SHP77 (cell line): ENCODE results near the gene HOXC12.

Experiments used
- DNase-seq, 2 experiments: peaks; one replicate each; lab custom pipeline; 2025; lab: John Stamatoyannopoulos, UW

HOXC12 gene

DNA sequence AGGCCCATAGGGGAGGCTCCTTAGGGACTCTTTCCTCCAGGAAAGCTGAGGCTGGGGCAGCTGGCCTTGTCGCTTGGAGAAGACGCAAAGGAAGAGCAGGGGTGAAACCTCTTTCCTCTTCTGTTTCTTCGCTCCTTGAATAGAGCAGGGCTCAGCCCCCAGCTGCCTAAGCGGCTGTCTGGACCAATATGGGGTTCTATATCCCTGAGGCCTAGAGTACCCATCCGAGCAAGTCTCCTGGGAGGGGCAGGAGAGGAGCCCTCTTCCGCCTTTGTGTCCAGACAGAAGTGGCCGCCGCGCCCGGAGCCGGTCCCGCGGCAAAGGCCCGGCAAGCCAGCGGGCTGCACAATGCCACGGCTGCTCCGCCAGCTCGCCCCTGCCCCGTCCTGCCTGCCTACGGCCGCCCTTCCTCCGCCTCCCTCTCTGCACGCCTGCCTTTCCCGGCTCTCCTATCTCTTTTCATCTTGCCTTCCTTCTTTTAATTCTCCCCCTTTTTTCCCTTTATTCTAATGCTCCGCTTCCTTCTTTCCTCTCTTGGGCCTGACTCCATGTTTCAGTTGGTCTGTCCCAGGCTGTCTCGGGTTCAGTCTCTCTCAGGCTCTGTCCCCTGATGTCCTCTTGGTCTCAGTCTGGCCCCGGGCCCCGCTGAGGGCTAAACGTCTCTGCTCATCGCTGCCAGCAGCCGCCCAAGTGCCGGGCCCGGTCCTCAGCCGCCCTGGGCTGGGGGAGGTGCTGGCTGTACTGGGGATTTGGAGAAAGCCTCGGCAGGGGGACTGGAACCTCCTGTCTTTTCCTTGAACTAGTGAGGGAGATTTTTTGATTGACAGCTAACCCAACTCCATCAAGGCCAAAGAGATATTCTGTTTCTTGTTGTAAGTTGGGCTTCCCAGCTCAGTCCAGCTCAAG is 42.8 kb downstream of the HOXC12 start:
- DNase-seq = no peak

DNA sequence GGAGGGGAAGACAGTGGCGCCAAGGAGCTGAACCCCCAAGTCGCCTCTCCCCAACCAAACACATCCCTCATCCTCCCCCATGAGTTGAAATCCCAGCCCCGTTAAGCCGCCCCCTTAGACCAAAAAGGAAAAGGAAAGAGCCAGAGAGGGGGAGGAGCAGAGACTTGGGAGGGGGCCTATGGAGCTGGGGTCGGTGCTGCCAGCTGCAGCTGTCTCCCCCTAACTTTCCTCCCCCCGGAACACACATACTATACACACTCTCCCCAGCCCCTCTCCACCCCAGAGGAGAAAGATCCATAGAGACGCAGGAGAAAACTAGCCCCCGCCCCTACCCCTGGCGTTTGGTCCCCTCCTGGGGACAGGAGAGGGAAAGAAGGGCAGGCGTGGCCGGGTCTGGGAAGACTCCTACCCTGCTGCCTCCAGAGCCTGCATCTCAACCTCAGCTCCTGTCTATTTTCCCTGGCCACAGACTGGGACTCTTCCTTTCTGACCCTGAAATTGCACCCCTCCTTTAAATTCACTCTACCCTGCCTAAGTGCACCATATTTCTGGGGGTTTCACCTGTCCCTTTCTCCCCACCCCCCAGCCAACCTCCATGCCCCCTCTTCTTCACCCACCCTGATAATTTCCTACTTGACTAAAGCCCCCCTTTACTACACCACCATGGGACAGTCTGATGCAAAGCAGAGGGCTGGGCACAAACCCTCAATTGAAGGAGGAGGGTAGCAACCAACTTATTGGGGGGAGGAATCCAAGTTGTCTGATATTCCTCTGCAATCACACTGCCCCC is 43.6 kb downstream of the HOXC12 start:
- DNase-seq = no peak

DNA sequence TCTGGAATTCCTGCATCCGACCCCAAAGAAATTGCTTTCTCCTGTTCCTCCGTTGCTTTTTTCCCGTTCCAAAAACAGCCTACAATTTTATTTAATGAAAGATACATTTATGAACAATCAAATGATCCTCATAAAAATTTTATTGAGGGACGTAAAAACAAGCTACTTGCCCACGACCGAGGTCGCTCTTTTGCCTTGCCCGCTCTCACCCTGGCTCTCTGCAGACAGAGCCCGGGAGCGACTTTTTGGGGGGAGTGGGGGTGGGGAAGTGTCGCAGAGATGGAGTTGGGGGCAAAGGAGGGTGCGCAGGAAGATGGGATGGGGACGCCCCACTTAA is 44.2 kb downstream of the HOXC12 start:
- no peak for DNase-seq

DNA sequence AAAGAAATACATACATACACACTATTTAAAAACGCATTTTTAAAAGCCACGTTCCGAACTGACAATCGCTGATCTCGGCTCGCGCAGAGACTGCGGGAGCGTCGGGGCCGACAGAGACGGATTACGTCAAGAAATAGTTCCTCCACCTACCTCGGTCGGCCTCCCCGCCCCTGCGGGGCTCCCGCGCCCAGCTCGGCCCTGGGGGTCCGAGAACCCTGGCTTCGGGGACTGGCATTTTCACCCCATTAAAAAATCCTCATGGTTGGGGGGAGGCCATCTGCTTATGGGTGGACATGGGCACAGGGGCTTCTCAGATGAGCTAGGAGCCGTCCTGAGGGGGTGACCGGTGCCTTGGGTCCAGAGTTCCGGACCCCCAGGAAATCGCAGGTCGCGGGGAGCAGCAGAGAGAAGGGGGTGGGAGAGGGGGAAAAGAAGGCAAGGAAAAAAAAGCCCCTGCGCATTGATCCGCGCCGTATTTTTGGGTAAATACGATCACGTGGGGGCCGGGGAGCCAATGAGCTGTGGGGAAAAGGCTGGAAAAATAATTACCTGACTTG is 44.9 kb downstream of the HOXC12 start:
- no peak for DNase-seq

DNA sequence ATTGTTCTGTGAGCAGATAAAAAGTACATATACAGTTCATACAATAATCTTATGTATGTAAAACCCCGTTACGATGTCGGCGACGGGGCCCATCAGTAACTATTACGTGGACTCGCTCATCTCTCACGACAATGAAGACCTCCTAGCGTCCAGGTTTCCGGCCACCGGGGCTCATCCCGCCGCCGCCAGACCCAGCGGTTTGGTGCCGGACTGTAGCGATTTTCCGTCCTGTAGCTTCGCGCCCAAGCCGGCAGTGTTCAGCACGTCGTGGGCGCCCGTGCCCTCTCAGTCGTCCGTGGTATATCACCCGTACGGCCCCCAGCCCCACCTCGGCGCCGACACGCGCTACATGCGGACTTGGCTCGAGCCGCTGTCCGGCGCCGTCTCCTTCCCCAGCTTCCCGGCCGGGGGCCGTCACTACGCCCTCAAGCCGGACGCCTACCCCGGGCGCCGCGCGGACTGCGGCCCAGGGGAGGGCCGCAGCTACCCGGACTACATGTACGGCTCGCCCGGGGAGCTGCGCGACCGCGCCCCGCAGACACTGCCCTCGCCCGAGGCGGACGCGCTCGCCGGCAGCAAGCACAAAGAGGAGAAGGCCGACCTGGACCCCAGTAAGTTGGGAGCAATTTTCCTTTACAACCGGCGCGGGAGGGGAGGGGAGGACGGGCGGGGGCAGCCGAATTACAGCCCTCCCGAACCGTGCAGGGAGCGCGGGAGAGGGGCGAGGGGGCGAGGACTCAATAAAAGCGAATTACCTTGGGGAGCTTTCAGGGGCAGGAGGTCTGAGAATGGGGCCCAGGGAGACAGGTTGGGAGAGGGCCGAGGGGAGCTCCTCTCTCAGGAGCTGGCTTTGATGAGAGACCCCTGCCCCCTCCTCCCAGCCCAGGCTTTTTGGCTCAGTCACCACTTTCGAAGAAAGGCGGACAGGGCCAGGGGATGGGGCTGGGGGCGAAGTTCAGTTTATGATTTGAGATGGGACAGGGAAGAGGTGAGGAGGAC is 45.7 kb downstream of the HOXC12 start, which contains the start of gene HOXC9:
Gene HOXC9 (plus strand): TSS at position 46 of the 999 bp plus-strand sequence. CDS start 28 bp downstream, at position 74.
- no peak for DNase-seq

DNA sequence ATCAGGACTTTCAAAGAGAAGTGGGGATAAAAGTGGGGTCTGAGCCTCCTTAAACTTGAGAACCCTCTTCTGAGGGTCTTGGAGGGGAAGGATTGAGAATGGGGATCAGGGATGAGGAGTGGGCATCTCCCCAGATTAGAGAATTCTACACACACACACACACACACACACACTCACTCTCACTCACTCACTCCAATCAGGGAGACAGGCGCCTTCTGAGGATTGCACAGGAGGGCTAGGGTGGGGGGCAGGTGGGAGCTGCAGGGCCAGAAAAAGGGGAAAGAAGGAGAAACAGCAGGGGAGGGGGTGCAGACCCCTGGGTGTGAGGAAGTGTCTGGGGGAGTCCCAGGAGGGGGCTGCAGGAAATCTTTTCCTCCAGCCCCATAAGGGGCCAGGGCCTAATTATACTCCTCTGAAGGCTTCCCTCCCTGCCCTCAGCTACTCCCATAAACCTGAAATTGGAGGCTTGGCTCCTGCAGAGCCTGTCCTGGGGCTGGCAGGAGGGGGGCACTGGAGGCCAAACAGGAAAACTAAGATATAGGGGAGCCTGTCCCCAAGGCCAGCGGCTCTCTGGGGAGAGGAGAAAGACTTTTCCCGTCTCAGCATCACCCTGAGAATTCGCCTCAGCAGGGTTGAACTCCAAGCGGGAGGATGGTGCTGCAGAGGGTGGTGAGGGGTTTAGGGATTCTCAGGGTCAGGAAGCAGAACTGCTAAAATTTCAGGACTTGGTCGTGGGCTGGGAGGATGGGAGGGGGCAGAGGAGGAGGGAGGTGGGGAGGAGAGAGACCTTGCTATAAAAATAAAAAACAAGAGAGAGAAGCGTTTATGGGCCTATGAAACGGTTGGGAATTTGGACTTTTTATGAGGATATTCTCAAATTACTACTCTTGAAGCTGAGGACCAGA is 46.8 kb downstream of the HOXC12 start:
- DNase-seq = no peak

DNA sequence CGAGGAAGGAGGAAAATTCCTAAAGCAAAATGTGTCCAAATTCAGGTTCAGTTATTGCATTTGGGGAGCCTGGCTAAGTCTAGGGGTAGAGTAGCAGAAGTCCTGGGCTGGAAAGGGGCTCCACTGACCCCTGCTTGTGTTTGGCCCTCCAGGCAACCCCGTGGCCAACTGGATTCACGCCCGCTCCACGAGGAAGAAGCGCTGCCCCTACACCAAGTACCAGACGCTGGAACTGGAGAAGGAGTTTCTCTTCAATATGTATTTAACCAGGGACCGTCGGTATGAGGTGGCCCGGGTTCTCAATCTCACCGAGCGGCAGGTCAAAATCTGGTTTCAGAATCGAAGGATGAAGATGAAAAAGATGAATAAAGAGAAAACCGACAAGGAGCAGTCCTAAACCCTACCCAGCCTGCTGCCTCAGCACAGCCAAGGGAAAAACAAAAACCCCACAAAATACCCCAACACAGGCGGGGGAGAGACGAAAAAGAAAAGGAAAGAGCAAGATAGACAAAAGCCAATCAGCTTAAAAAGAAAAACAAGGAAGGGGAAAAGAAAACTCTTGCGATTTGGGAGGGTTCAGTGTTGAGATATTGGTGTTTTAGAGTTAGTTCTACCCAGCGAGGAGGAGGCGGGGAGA is 47.7 kb downstream of the HOXC12 start:
- no peak for DNase-seq

DNA sequence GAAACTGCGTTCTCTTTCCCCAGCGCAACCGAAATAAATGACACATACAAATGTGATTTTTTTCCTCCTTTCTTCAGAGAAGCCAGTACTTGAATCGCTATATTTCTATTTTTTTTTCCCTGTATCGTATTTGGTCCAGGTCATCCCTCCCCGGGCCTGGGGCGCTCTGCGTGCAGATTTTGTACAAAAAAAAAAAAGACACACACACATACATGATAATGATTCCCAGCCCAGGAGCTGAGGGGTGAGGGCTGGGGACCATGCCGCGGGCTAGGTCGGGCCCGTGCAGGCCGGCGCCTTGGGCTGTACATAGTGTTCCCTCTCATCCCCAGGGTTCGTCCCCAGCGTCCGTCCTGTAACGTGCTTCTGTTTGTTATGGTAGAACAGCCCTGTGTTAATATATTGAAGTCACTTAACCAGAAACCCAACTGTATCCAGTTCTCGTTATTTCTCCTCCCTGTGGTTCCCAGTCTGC is 48.2 kb downstream of the HOXC12 start:
- no peak for DNase-seq

DNA sequence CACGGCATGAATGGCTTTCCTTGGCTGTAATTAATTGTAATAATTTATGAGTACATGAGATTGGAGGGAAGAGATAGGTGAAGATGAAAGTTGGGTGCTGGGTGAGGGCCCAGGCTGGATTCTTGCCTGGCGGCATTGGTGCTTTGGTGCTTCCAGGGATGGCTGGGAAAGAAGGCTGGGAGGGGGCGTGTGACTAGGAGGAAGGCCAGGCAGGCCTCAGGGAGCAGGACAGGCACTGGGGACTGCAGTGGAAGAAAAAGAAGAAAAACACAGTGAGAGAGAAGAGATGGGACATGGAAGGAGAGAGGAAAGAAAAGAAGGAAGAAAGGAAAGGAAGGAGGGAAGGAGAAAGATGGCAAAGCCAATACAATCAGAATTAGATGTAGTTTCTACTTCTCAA is 48.9 kb downstream of the HOXC12 start:
- DNase-seq = no peak

DNA sequence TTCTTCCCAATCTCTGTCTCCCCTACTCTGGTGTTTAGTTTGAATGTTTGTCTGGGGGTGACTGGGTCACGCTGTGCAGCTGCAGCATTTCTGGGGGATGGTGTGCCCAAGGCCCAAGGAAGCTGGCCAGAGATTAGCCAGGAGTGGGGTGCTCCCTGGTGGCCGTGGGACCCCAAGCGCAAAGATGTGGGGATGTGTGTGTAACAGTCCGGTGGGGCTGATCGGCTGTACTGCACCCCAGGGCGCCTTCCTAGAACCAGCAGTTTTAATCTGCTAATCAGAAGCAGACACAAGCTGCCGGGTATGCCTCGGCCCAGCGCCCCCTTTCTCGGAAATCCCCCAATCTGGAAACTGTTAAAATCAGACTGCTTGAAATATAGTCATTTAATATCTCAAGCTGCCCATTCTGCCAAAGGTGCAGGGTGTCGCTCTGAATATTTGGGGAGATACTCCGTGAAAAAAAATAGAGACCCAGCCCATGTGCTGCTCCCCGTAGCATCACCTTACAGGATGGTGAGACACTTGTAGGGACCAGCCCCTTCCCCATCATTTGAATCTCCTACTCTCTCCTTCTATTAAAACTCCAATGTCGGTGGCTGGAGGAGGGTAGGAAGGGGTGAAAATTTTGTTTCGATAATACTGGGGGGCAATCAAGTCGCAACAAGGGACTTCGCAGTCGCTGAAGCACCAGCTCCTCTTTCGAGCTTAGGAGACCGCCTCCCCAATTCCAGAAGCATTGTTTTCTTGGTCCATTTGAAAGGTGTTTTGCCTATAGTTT is 49.5 kb downstream of the HOXC12 start:
- DNase-seq = no peak

DNA sequence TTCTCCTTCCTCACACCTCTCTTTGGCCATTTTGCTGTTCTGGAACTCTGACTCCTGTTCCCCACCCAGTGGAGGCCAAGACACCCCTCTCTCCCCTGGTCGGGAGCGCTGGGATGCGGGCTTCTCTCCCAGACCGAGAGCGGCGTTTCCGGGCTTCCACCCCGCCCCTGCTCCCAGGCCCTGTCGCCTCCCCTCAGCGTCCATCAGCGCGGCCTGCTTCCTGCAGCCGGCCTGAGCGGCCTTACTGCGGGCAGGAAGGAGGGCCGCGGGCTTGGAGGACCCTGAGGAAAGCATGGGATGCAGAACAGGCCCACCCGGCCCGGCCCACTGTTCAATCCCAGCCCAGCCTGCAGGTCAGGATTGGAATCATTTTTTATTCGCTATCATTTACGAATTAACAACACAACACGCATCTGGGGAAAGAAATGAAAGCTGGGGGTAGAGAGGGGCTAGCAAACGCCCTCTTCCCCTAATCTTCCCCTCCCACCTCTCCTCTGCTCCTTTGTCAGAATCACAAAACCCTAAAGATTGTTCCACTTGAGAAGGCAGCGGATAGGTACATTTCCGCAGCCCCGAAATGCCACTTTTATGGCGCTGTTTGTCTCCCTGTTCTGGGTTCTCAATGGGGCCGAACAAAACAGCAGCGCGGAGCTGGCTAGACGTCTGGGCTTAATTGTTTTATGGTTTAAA is 50.3 kb downstream of the HOXC12 start:
- DNase-seq = peak; percentile 47 to 69

DNA sequence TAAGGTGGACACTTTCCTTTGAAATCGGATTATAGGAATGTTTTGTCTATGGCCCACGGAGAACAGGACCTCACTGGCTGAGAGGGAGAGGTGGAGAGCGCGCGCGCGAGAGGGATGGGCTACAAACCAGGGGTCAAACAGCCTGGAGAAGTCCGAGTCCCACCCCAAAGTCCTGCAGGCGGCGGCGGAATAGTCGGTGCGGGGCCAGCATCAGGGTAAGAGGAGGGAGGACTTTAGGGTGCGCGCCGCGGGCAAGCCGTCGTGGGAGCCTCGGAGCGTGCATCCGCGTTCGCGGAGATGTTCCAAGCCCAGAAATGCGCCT is 50.8 kb downstream of the HOXC12 start:
- no peak for DNase-seq

DNA sequence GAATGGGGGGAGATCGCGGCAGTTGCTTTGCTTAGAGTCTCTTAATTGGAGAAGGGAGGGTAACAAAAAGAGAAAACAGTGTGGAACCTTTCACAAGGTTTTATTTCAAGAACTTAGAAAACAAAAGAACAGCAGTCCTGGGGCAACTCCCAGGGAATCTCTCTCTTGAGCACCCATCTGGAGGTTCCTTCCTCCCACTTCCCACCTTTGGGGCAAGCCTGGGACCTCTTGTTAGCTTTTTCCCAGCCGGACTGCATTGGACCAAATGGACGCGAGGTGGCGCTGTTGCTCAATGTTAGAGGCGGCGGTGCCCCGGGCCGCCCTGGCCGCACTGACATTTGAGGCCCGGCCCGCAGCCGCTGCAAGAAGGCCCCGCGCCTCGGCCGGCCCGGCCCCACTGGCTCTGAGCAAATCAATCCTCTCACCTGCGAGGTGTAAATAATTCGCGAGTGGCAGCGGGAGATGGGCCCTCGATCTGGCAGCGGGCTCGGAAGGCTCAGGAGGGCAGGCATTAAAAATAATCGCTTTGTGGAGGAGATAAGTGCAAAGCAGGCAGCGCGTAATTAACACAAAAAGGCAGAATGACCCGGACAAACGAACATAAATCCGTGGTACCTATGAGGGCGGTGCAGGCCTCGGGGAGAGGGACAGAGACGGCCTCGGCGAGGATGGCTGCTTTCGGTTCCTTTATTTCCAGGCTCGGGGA is 51.3 kb downstream of the HOXC12 start:
- DNase-seq = peak; percentile 70 to 73

DNA sequence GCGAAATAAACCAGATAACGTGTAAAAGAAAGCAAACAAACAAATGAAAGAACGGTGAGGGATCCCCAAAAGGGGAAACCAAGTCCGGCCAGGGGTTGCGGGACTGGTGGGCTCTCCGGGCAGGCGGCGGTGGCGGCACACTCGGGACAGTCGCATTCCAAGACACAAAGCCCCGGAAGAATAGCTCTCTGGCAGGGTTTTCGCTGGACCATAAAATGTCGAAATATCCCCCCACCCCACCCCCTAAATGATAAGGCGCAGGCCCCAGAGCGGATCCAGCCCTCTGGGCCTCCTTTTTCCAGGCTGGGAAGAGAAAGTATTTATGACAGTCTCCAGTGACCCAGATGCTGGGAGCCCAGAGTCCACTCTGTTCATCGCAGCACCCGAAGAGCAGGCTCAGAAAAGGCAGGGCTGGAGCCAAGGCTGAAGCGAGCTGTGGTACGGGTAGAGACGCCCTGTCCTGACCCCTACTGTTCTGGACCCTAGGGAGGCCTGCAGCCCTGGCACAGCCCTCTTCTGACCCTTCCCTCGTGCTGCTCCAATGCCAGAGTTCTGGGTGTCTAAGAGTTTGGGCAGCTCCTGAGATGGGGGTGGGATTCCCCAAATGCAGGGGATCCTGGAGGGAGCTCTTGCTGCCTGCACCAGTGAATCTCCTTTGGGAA is 52.0 kb downstream of the HOXC12 start:
- DNase-seq = no peak

DNA sequence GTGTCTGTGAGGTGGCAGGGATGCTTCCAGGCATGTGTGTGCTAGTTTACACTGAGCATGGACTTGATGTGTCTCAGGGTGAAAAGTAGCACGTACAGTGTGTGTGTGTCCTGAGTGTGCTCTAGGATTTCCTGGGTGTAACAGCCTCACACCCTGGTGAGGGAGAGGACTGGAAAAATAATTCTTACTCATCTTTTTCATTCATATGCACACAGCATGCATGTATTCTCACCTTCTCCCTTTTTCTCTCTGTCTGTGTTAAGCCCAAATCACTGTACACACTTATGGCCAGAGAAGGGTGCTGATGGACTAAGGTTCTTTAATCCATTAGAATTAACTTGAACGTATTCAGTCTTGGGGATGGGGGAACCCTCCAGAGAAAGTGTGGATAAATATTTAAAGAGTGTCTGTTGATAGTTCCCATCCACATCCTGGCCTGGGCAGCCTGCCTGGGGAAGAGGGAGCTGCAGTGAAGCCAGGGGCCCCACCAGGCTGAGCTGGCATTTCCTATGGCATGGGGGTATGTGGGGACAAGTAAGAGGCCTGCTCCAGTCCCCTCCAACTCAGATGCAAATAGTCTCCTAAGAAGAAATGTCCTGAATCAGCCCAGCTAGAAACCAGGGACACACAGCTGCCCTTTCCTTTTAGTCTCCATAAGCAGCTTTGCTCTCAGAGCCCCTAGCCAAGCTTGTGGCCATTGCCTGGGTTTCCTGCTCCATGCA is 53.0 kb downstream of the HOXC12 start:
- DNase-seq = no peak

DNA sequence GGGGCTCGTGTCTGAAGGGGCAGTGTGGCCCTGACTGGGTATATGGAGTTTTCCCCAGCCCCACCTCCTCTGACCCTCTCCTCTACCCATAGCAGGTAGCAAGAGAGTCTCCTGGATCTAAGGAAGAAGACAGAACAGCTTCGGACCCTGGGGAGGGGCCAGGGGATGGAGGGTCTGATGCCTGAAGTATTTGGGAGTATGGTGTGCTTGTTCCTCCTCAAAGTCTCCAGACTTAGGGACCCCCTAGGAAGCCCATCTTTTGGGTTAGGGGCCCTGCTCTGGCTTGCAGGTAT is 53.5 kb downstream of the HOXC12 start:
- no peak for DNase-seq
